ENCODE data around the gene TMUB2.

TMUB2 gene

DNA sequence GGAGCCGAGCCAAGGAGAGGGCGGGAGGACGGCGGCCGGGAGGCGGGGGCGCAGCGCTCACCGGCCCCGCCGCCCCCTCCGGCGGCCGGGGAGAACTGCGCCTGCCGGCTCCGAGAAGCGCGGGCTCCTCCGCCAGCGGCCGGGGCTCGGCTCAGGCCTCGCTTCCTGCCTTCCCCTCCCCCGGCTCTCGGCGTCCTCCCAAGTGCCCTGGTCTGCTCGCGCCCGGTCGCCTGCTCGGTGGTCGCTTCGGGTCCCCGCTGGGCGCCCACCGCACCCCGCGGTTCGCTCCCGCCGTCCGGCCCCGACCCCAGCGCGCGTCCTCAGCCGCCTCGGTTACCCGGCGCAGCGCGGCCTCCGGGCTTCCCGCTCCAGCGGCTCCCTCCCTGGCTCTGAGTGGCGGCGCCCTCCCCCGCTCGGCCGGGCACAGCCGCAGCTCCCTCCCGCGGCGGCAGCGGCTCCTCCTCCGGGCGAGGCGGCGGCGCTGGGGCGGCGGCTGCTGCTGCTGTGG lies 32.4 kb downstream of the TMUB2 start:
- DNase-seq (ENCODE audit: low read depth), result peak; percentile 89
- H3K4me3 ChIP-seq (ENCODE audit: low read depth, low read length), result peak overlapping the region; percentile 42; the same call in 1 of the 2 replicates
- TF ChIP-seq, protein P1, sequence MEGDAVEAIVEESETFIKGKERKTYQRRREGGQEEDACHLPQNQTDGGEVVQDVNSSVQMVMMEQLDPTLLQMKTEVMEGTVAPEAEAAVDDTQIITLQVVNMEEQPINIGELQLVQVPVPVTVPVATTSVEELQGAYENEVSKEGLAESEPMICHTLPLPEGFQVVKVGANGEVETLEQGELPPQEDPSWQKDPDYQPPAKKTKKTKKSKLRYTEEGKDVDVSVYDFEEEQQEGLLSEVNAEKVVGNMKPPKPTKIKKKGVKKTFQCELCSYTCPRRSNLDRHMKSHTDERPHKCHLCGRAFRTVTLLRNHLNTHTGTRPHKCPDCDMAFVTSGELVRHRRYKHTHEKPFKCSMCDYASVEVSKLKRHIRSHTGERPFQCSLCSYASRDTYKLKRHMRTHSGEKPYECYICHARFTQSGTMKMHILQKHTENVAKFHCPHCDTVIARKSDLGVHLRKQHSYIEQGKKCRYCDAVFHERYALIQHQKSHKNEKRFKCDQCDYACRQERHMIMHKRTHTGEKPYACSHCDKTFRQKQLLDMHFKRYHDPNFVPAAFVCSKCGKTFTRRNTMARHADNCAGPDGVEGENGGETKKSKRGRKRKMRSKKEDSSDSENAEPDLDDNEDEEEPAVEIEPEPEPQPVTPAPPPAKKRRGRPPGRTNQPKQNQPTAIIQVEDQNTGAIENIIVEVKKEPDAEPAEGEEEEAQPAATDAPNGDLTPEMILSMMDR (IDR thresholded peaks at IDR 0.05; ENCODE audit: insufficient read depth, low read depth, low read length, missing control alignments), result peak; percentile 54

DNA sequence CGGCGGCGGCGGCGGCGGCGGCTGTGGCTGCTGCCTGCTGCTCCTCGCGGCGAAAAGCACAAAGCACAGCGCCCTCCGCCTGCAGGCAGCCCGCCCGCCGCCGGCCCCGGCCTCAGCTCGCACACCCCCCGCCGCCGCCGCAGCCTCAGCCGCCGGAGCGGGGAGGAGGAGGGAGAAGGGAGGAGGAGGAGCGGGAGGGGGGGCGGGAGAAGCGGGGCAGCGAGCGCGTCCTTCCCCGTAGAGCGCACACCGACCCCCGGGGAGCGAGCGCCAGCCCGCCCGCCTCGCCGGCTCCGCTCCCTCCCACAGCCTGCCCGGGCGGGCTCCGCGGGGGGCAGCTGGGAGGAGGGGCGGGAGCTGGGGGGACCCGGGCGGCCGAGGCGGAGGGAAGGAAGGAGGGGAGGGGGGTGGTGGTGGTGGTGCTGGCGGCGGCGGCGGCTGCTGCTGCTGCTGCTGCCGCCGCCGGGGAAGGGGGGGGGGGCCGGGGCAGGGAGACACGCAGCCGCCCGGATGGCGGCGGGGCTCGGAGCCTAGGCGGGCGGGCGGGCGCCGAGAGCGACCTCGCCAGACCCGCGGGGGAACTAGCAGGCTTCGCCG lies 32.9 kb downstream of the TMUB2 start, which contains the start of gene UBTF:
Gene UBTF (minus strand): TSS at position 60 of the 597 bp plus-strand sequence. CDS start 1,446 bp downstream, outside the sequence.
- peak; percentile 80 for DNase-seq (ENCODE audit: low read depth)
- TF ChIP-seq, protein P1 (IDR thresholded peaks at IDR 0.05; ENCODE audit: insufficient read depth, low read depth, low read length, missing control alignments), result peak; percentile 8
- peak within 1 kb of the TSS; percentile 76 for H3K4me3 ChIP-seq (ENCODE audit: low read depth, low read length)

DNA sequence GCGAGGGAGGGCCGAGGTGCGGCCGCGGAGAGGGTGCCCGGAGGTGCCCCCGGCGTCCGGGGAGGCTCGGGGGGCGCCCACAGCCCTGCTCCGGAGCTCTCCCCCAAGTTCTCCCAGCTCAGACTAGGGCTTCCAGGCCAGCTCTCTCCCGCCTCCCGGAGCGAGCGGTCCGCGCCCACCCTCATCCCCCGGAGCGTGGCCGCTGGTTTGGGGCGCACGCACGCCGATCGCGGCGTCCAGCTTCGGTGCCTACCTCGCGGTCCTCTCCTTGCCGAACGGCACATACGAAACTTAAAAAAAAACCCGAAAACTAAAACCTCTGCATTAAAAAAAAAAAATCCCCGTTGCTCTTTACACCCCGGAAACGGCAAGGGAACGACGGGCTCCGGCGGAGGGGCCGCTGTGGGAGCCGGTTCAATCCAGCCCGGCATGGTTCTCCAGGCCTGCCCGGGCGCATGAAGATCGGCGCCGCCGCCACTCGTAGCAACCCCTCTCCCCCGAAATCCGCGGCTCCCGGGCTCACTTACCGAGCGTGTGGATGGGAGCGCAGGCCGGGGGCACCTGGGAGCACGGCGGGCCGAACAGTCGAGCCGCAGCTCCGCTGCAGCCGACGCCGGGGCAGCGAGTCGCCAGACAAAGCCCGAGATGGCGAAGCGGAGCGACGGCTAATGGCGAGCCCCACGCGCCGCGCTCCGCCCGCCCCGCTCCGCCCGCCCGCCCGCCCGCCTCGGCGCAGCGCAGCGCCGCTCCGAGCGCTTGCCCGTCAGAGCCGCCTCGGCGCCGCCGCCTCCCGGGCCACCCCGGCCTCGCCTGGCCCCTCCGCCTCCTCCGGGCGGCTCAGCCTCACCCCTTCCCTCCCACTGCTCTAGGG lies 33.7 kb downstream of the TMUB2 start:
- peak overlapping the region; percentile 76 for H3K4me3 ChIP-seq (ENCODE audit: low read depth, low read length)
- DNase-seq (ENCODE audit: low read depth), result peak; percentile 74
- TF ChIP-seq, protein P1 (IDR thresholded peaks at IDR 0.05; ENCODE audit: insufficient read depth, low read depth, low read length, missing control alignments), result peak; percentile 2

DNA sequence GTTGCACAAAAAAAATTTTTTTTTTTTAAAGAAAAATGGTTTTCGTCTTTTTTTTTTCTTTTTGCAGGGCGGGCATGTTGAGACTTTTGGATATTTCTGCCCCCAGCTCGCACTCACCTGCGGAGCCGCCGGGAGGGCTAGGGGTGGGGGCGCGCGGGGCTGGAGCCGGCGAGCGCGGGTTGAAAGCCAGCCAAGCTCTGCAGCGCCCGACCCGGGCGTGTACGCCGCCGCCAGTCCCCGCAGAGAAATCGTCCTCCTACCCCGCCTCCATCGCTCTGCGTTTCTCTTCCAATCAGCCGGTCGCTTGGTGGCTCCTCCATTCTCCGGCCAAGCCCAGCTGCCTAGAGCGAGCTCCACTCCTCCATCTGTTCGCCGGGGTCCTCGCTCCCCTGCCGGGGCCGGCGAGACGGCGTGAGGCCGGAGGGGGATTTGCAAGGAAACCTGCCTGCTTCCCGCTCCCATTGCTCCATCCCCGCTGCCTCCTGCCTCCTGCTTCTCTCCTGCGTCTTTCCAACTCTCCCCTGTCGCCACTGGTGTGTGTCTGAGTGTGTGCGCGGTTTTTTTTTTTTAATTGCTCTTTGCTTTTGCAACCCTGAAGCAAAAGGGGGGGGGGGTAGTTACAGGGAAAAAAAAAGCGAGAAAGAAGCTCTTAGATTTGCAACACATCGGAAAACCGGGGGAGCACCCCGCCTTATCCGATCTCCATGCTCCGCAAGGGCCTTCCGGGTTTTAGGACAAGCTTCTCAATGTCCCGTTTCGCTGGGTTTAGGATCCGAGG lies 34.5 kb downstream of the TMUB2 start:
- peak; percentile 86 for DNase-seq (ENCODE audit: low read depth)
- peak overlapping the region; percentile 72 for H3K4me3 ChIP-seq (ENCODE audit: low read depth, low read length)
- TF ChIP-seq, protein P1 (IDR thresholded peaks at IDR 0.05; ENCODE audit: insufficient read depth, low read depth, low read length, missing control alignments), result no peak

DNA sequence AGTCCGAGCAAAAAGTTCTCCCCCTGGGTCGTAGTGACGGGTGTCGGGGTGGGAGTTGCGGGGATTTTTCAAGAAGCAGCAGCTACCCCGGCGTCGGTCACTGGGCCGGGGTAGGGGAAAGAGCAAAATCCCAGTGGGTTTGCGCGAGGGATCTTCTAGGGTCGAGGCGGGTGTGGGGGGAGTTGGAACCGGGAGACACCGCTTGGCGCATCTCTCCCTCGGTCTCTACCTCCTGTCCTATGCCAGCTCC lies 35.0 kb downstream of the TMUB2 start:
- no peak for DNase-seq (ENCODE audit: low read depth)
- H3K4me3 ChIP-seq (ENCODE audit: low read depth, low read length), result peak overlapping the region; percentile 72
- TF ChIP-seq, protein P1 (IDR thresholded peaks at IDR 0.05; ENCODE audit: insufficient read depth, low read depth, low read length, missing control alignments), result no peak

DNA sequence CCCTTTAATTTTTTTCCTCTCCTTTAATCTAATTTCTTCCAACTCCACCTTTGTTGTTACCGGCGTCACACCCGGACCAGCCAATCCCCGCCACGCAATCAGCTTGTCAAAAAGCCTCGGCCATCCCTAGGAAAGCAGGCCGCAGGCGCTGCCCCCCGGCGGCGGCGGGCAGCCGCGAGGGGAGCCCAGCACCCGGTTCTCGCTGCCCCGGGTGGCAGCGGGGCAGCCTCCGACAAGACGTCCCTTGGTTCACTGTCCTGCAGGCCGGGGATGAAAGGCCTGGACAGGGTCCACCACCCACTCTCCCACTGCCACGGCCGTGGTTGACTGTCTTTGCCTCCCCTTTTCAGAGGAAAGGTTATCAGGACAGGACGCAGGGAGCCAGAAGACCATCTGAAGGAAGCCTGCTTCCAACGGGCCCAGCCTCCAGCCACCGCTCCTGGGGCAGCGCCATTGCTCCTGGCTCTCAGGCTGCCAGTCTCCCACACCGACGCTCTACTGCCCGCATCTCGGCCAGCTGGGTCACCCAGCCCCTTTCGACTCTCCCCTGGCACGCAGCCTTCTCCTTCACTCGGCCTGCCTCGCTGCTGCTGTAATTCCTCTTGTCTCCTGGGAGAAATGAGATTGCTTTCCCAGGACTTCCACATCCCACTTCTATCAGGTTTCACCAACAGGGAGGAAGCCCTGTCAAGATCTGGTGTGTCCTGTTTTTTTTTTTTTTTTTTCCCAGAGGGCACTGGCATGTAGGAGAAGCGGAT lies 35.5 kb downstream of the TMUB2 start:
- peak overlapping the region; percentile 72 for H3K4me3 ChIP-seq (ENCODE audit: low read depth, low read length)
- TF ChIP-seq, protein P1 (IDR thresholded peaks at IDR 0.05; ENCODE audit: insufficient read depth, low read depth, low read length, missing control alignments), result no peak
- DNase-seq (ENCODE audit: low read depth), result peak; percentile 67
